Neural cell (in vitro differentiated cells): ENCODE results near the gene MOSMO. TPM values are rescaled to one million over a fixed set of nuclear protein-coding genes. Genes with fewer than 3 reads are reported as not detected.

Experiments
- H2AFZ ChIP-seq: fragments of 200-600, 300-800 bp; sonication (generic), shearing (Covaris generic); 2 replicates; pipeline ENCODE4 v1.6.0; 2014; ENCODE audit warnings: low read depth, mild to moderate bottlenecking, antibody characterized with exemption, low read length, moderate library complexity
- H3F3A ChIP-seq: fragments of 200-600 bp; shearing (Covaris generic); 2 replicates; pipeline ENCODE4 v1.6.1; 2016; ENCODE audit warnings: mild to moderate bottlenecking, moderate library complexity, mixed read lengths, antibody characterized with exemption, low read length; ENCODE audit not compliant: insufficient read depth, poor library complexity, severe bottlenecking
- H3K27ac ChIP-seq: fragments of 200-600, 300-800 bp; sonication (generic), shearing (Covaris generic); 2 replicates; pipeline ENCODE4 v1.5.1; 2014; ENCODE audit warnings: mild to moderate bottlenecking, low read length, moderate library complexity
- H3K27me3 ChIP-seq: fragments of 300-800, 200-600 bp; sonication (generic), shearing (Covaris generic); 2 replicates; pipeline ENCODE4 v1.6.0; 2014; ENCODE audit warnings: mild to moderate bottlenecking, low read depth, low read length, moderate library complexity; ENCODE audit not compliant: insufficient read depth
- H3K36me3 ChIP-seq: fragments of 300-800, 200-600 bp; sonication (generic), shearing (Covaris generic); 2 replicates; pipeline ENCODE4 v1.5.1; 2014; ENCODE audit warnings: mild to moderate bottlenecking, antibody characterized with exemption, low read length, moderate library complexity; ENCODE audit not compliant: insufficient read depth
- H3K4me2 ChIP-seq: fragments of 300-800, 200-600 bp; sonication (generic), shearing (Covaris generic); 2 replicates; pipeline ENCODE4 v1.6.0; 2014; ENCODE audit warnings: mild to moderate bottlenecking, low read length
- H3K4me3 ChIP-seq: fragments of 300-800, 200-600 bp; sonication (generic), shearing (Covaris generic); 2 replicates; pipeline ENCODE4 v1.5.1; 2014; ENCODE audit warnings: mild to moderate bottlenecking, low read length, moderate library complexity
- H3K79me2 ChIP-seq: fragments of 200-600 bp; shearing (Covaris generic); replicated peaks from 2 replicates; pipeline ENCODE4 v1.6.0; 2014; ENCODE audit warnings: mild to moderate bottlenecking, low read length, moderate library complexity; ENCODE audit not compliant: insufficient read depth
- H3K9ac ChIP-seq: fragments of 300-800, 200-600 bp; sonication (generic), shearing (Covaris generic); 2 replicates; pipeline ENCODE4 v1.6.1; 2016; ENCODE audit warnings: mild to moderate bottlenecking, low read length, mixed read lengths
- H3K9me2 ChIP-seq: fragments of 200-600 bp; shearing (Covaris generic); 2 replicates; pipeline ENCODE4 v1.6.1; 2016; ENCODE audit warnings: mild to moderate bottlenecking, low read length, mixed read lengths; ENCODE audit not compliant: insufficient read depth
- H3K9me3 ChIP-seq: fragments of 200-600, 300-800 bp; sonication (generic), shearing (Covaris generic); 2 replicates; pipeline ENCODE4 v1.6.1; 2016; ENCODE audit warnings: mild to moderate bottlenecking, mixed run types, low read length, moderate library complexity, mixed read lengths
- H4K20me1 ChIP-seq: fragments of 200-600 bp; shearing (Covaris generic); 2 replicates; pipeline ENCODE4 v1.6.1; 2016; ENCODE audit warnings: mild to moderate bottlenecking, mixed run types; ENCODE audit not compliant: insufficient read depth
- EZH2 ChIP-seq: fragments of 200-600, 300-800 bp; shearing (Covaris generic), sonication (generic); IDR thresholded peaks from 2 replicates; pipeline ENCODE4 v1.6.1; 2014; ENCODE audit warnings: antibody characterized with exemption, low read length, borderline replicate concordance, mild to moderate bottlenecking; ENCODE audit not compliant: insufficient read depth, poor library complexity, severe bottlenecking
- POLR2AphosphoS5 ChIP-seq: IDR thresholded peaks from 2 replicates; pipeline ENCODE4 v1.6.1; 2012
- SMC3 ChIP-seq: fragments of 450-650 bp; conservative IDR thresholded peaks from 2 replicates; pipeline ENCODE4 v1.6.1; 2014; ENCODE audit warnings: antibody characterized with exemption, mild to moderate bottlenecking, moderate library complexity; ENCODE audit not compliant: poor library complexity
- TAF1 ChIP-seq: IDR thresholded peaks from 2 replicates; pipeline ENCODE4 v1.6.1; 2012; ENCODE audit warnings: low read depth
- polyA plus RNA-seq: library from polyadenylated mRNA; depleted of rRNA; stranded (reverse); fragments of >200 nt; gene quantifications from 2 replicates; pipeline ENCODE4 v1.2.3, GENCODE V29; 2014
- TF ChIP-seq, protein P1 (sequence below): IDR thresholded peaks from 2 replicates; pipeline ENCODE4 v1.6.1; 2012; ENCODE audit warnings: borderline replicate concordance
- TF ChIP-seq, protein P2 (sequence below): fragments of 450-650 bp; IDR thresholded peaks from 2 replicates; pipeline ENCODE4 v1.5.1; 2014; ENCODE audit warnings: antibody characterized with exemption, mild to moderate bottlenecking, moderate library complexity; ENCODE audit not compliant: poor library complexity, severe bottlenecking

MOSMO gene
- polyA plus RNA-seq, 1 donor from 2014 or later = 56.3 TPM

DNA sequence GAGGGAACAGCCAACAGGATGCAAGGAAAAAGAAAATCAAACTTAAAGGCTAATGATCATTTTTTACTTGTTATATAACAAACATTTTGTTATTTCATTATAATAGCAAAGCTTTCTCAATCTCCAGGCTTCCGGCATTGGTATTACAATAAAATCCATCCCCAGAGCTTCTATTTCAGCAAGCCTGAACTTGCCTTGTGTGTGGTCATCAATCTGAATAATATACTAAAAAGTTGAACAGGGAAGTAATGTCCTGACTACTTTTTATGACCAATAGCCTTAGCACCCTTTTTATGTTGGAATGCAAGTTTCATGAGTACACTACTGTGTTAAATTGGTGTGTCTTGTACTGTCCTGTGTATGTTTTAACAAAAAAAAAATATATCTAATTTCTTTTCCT is 57.3 kb downstream of the MOSMO start:
- H3K27ac ChIP-seq = no peak overlapping the region

DNA sequence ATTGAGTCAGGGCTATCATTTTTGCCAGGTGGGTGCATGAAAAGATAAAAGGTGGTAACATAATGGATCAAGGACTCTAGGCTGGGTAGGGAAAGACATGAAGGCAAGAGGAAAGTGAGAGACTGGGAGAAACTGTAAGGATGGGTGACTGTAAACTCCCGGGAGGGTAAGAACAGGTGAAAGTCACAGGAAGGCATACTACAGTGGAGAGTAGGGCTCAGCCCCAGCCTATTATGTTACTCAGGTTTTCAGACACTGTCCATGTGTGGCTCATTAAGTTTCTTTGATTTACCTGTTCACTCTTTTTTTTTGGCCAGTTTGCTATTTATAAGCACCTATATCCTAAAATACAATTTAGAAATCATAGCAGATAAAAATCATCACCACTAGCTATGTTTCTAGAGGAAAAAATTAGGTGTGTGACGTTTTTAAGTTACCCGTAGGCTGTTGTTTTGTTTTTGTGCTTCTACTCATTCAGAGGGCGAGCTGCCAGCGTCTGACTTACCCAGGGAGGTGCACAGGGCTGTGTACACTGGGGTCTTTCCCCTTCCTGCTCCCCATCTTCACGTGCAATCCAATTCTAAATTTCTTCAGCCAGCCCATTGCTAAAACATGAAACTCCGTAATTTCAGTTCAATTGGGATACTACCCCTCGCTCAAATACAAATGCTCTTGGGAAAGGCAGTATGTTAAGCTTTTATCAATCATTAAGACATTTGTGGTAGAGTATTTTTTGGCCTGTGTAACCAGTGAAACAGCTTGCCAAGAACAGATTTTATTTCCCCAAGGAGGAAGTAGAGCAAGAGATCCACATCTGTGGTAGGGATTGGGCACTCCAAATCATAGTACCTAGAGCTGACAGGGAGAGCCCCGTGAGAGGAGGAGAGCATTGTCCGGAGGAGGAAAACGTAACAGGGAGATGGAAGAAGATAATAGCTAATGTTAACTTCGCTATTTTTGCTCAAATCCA is 62.7 kb downstream of the MOSMO start:
- Histone ChIP-seq H3F3A (no peaks in the 10 kb centered on the region), H4K20me1 (no peaks in the 10 kb centered on the region), H3K36me3 (no peaks in the 10 kb centered on the region), H2AFZ (peak overlapping the region; percentile 4), H3K4me2 (peak overlapping the region; percentile 18), H3K9me2 (no peaks in the 10 kb centered on the region), H3K4me3 (peak overlapping the region; percentile 45), H3K9ac (peak overlapping the region; percentile 52), H3K27ac (peak overlapping the region; percentile 76), H3K79me2 (no peaks in the 10 kb centered on the region), H3K9me3 (no peaks in the 10 kb centered on the region), H3K27me3 (no peaks in the 10 kb centered on the region)
- TF ChIP-seq TAF1 (no peak), SMC3 (no peak)
- TF ChIP-seq, protein P1, sequence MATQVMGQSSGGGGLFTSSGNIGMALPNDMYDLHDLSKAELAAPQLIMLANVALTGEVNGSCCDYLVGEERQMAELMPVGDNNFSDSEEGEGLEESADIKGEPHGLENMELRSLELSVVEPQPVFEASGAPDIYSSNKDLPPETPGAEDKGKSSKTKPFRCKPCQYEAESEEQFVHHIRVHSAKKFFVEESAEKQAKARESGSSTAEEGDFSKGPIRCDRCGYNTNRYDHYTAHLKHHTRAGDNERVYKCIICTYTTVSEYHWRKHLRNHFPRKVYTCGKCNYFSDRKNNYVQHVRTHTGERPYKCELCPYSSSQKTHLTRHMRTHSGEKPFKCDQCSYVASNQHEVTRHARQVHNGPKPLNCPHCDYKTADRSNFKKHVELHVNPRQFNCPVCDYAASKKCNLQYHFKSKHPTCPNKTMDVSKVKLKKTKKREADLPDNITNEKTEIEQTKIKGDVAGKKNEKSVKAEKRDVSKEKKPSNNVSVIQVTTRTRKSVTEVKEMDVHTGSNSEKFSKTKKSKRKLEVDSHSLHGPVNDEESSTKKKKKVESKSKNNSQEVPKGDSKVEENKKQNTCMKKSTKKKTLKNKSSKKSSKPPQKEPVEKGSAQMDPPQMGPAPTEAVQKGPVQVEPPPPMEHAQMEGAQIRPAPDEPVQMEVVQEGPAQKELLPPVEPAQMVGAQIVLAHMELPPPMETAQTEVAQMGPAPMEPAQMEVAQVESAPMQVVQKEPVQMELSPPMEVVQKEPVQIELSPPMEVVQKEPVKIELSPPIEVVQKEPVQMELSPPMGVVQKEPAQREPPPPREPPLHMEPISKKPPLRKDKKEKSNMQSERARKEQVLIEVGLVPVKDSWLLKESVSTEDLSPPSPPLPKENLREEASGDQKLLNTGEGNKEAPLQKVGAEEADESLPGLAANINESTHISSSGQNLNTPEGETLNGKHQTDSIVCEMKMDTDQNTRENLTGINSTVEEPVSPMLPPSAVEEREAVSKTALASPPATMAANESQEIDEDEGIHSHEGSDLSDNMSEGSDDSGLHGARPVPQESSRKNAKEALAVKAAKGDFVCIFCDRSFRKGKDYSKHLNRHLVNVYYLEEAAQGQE = no peak

More for the DNA sequence above, 57.3 kb downstream of the MOSMO start:
- H3K27me3 ChIP-seq = no peaks in the 10 kb centered on the region
- no peak overlapping the region for H3K4me2 ChIP-seq
- no peaks in the 10 kb centered on the region for H3K79me2 ChIP-seq
- H3K36me3 ChIP-seq = no peaks in the 10 kb centered on the region
- no peak overlapping the region for H3K4me3 ChIP-seq
- H2AFZ ChIP-seq = no peak overlapping the region
- H3K9me2 ChIP-seq = no peaks in the 10 kb centered on the region
- TF ChIP-seq, protein P2, sequence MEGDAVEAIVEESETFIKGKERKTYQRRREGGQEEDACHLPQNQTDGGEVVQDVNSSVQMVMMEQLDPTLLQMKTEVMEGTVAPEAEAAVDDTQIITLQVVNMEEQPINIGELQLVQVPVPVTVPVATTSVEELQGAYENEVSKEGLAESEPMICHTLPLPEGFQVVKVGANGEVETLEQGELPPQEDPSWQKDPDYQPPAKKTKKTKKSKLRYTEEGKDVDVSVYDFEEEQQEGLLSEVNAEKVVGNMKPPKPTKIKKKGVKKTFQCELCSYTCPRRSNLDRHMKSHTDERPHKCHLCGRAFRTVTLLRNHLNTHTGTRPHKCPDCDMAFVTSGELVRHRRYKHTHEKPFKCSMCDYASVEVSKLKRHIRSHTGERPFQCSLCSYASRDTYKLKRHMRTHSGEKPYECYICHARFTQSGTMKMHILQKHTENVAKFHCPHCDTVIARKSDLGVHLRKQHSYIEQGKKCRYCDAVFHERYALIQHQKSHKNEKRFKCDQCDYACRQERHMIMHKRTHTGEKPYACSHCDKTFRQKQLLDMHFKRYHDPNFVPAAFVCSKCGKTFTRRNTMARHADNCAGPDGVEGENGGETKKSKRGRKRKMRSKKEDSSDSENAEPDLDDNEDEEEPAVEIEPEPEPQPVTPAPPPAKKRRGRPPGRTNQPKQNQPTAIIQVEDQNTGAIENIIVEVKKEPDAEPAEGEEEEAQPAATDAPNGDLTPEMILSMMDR = no peak
- TF ChIP-seq EZH2 = no peak
- no peak for TF ChIP-seq POLR2AphosphoS5
- no peak for TF ChIP-seq SMC3
- TF ChIP-seq, protein P1 = no peak
- TF ChIP-seq TAF1 = no peak
- H3F3A ChIP-seq = no peaks in the 10 kb centered on the region
- H3K9me3 ChIP-seq = no peaks in the 10 kb centered on the region
- H3K9ac ChIP-seq = no peak overlapping the region
- H4K20me1 ChIP-seq = no peaks in the 10 kb centered on the region
